Thymus (tissue), 11 donors: Measurements from ENCODE around the gene GSK3B. TPM values are rescaled to one million over a fixed set of nuclear protein-coding genes. Genes with fewer than 3 reads are reported as not detected.

Experiments used
- DNase-seq, 9 donors: peaks; one replicate each; pipeline ENCODE4 v3.0.0-alpha.2; 2013; ENCODE audit warnings: low spot score in 9 of 9, low read depth in 6 of 9, missing footprints in 1 of 9
- H3K27ac ChIP-seq, 2 donors: one replicate each; pipeline ENCODE4 v1.5.1; 2013; ENCODE audit warnings: control low read depth in 1 of 2, low read depth in 1 of 2, low read length in 1 of 2, mild to moderate bottlenecking in 1 of 2, moderate library complexity in 1 of 2
- H3K27me3 ChIP-seq, 2 donors: one replicate each; pipeline ENCODE4 v1.5.1; 2013; ENCODE audit warnings: low read length in 1 of 2; ENCODE audit not compliant: control insufficient read depth in 2 of 2, insufficient read depth in 1 of 2
- H3K36me3 ChIP-seq, 2 donors: one replicate each; pipeline ENCODE4 v1.5.1; 2013; ENCODE audit warnings: low read length in 1 of 2, mild to moderate bottlenecking in 1 of 2, moderate library complexity in 1 of 2; ENCODE audit not compliant: control insufficient read depth in 2 of 2, insufficient read depth in 2 of 2
- H3K4me1 ChIP-seq, 2 donors: one replicate each; pipeline ENCODE4 v1.5.1; 2013; ENCODE audit warnings: low read length in 2 of 2; ENCODE audit not compliant: control insufficient read depth in 2 of 2, insufficient read depth in 2 of 2
- H3K4me3 ChIP-seq, 2 donors: one replicate each; pipeline ENCODE4 v1.5.1; 2013; ENCODE audit warnings: low read length in 2 of 2, control low read depth in 1 of 2, mild to moderate bottlenecking in 1 of 2
- H3K9me3 ChIP-seq, 2 donors: one replicate each; pipeline ENCODE4 v1.5.1; 2013; ENCODE audit warnings: low read length in 1 of 2, mild to moderate bottlenecking in 1 of 2; ENCODE audit not compliant: control insufficient read depth in 2 of 2, insufficient read depth in 1 of 2
- WGBS: extraction: QIAGEN DNeasy Blood & Tissue Kit; methylation state at CpG from one replicate; pipeline ENCODE4 v1.1.7; 2013; 5-methylcytosine and 5-hydroxymethylcytosine counted together
- polyA plus RNA-seq: library from polyadenylated mRNA; stranded (reverse); fragments of 200-250 nt; gene quantifications from one replicate; pipeline ENCODE4 v1.2.3, GENCODE V29; 2013
- total RNA-seq: library from RNA; stranded (reverse); fragments of 120-200 nt; gene quantifications from one replicate; pipeline ENCODE4 v1.2.4, GENCODE V29; 2013
- donor health status: healthy.

The GSK3B gene
- total and polyA plus RNA-seq, 2 donors = 10.9 to 34.0 TPM

DNA sequence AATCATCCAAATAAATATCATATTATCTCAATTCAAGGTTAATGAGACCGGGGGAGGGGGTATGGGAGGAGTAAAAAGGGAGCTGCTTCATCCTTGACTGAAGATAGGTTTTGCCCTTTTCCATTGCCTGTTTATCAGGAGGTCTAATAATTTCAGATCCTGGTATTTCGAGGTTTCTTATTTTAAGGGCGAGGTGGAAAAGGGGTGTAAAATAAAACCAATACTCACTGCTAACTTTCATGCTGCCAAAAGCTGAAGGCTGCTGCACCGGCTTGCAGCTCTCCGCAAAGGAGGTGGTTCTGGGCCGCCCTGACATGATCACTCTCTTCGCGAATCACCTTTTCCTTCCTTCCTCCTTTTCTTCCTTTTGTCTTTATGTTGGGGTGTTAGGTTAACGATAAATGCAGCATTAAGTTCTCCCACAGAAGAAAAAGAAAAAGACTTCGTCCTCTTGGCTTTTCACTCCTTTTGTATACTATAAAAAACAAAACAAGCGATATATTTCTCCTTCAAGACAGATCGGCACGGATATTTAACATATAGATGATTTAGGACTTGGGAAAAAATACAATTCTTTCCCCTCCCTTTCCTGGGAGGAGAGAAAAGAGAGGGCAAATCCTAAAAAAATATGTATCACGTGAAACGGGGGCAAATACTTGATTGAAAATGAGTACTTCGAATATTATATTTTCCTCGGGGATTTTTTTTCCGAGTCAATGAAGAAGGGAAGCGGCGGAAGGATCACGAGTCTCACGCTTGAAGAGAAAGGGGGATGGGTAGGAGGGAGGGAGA is 932 bp downstream of the GSK3B start:
- WGBS = under 1% methylated on average over 22 of the region's 22 CpGs
- Histone ChIP-seq H3K9me3 (no peaks in the 10 kb centered on the region), H3K27me3 (no peaks in the 10 kb centered on the region), H3K27ac (peak overlapping the region; percentile 99), H3K4me1 (peaks cover 13 to 16% of the 10 kb centered on the region in 2 donors), H3K36me3 (no peaks in the 10 kb centered on the region), H3K4me3 (peak overlapping the region; percentile 73 to 87)
- peak in 7 of 9 donors; percentile 24 to 69 (median 33) for DNase-seq

GRCh38 chr3:120092474-120092873 is 1.8 kb downstream of the GSK3B start:
- peak in 1 of 9 donors; percentile 14 for DNase-seq
- Histone ChIP-seq H3K4me1 (peaks cover 13 to 16% of the 10 kb centered on the region in 2 donors), H3K9me3 (no peaks in the 10 kb centered on the region), H3K27ac (no peak overlapping the region), H3K36me3 (no peaks in the 10 kb centered on the region), H3K4me3 (peak overlapping the region; percentile 73 to 87), H3K27me3 (no peaks in the 10 kb centered on the region)
- 0% methylated on average over 1 of the region's 1 CpG for WGBS

GRCh38 chr3:120090422-120090821 is 3.8 kb downstream of the GSK3B start:
- 44% methylated on average over 1 of the region's 1 CpG for WGBS

DNA sequence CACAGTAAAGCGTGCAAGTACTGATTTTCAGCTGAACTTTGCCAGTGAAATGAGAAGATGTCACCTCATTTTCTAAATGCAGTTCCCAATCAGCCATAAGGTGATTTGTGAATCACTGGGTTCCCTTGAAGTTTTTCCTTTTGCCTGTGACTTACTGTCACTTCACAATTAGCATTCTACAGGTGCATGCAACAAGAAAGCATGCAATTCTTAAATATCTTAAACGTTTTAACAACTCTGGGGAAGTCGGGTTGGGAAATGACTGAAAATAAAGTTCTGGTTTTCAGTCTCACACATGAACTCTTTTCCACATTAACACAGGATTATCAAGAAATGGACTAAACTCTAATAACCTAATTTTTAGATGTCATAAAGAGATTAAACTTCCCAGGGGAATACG is 5.2 kb downstream of the GSK3B start:
- peaks cover 0 to 8% of the 10 kb centered on the region in 2 donors for H3K4me1 ChIP-seq
- 80% methylated on average over 4 of the region's 4 CpGs for WGBS
- no peaks in the 10 kb centered on the region for H3K9me3 ChIP-seq
- H3K4me3 ChIP-seq = no peak overlapping the region
- no peak for DNase-seq
- H3K27me3 ChIP-seq = no peaks in the 10 kb centered on the region
- no peaks in the 10 kb centered on the region for H3K36me3 ChIP-seq
- H3K27ac ChIP-seq = no peak overlapping the region

More at GRCh38 chr3:120090422-120090821, 3.8 kb downstream of the GSK3B start:
- Histone ChIP-seq H3K27ac (no peak overlapping the region), H3K4me3 (peak overlapping the region; percentile 33 to 87), H3K9me3 (no peaks in the 10 kb centered on the region), H3K36me3 (no peaks in the 10 kb centered on the region), H3K27me3 (no peaks in the 10 kb centered on the region), H3K4me1 (peaks cover 0 to 8% of the 10 kb centered on the region in 2 donors)
- DNase-seq = no peak

DNA sequence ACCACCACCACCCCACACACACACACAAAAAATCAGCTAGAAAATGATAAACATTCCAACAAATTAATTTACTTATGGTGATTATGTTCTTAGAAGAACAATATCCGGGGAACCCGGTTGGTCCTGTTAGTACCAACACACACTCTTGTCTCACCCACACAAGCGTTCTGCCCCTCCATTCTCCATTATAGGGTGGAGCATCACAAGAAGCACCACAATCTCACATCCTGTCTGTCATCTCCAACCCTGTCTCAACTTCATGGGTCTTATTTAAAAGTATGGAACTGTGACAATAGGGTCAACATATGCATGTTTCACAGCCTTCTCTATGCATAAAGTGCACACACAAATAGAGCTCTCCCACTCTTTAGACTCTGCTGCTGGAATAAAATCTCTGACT is 5.6 kb downstream of the GSK3B start:
- Histone ChIP-seq H3K4me1 (peaks cover 0 to 8% of the 10 kb centered on the region in 2 donors), H3K27me3 (no peaks in the 10 kb centered on the region), H3K27ac (no peak overlapping the region), H3K36me3 (no peaks in the 10 kb centered on the region), H3K4me3 (no peak overlapping the region), H3K9me3 (no peaks in the 10 kb centered on the region)
- 95% methylated on average over 3 of the region's 3 CpGs for WGBS
- DNase-seq = no peak

DNA sequence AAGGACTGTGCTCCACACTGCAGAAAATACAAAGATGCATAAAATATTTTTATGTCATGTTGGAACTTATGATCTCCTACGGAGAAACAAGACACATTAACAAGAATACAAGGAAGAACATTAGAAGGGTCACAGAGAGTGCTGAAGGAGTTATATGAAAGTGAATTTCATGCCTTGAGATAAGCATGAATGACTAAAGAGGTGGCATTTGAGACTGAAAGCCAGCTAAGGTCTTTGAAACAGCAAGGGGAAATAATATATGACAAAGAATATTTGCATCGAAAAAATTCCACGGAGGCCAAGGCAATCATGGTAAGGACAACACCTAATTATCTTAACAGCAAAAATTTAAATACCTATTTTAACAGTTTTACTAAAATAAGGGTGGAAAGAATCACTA is 12.5 kb downstream of the GSK3B start:
- Histone ChIP-seq H3K4me1 (peaks cover 5 to 7% of the 10 kb centered on the region in 2 donors), H3K27me3 (no peaks in the 10 kb centered on the region), H3K36me3 (no peaks in the 10 kb centered on the region), H3K27ac (no peak overlapping the region), H3K9me3 (no peaks in the 10 kb centered on the region), H3K4me3 (no peak overlapping the region)
- no peak for DNase-seq
- 95% methylated on average over 3 of the region's 3 CpGs for WGBS

GRCh38 chr3:120080836-120081235 is 13.4 kb downstream of the GSK3B start:
- H3K4me3 ChIP-seq = no peak overlapping the region
- no peaks in the 10 kb centered on the region for H3K27me3 ChIP-seq
- H3K4me1 ChIP-seq = peaks cover 5 to 7% of the 10 kb centered on the region in 2 donors
- 95% methylated on average over 2 of the region's 2 CpGs for WGBS
- no peak for DNase-seq
- H3K36me3 ChIP-seq = no peaks in the 10 kb centered on the region
- H3K9me3 ChIP-seq = no peaks in the 10 kb centered on the region
- H3K27ac ChIP-seq = no peak overlapping the region

DNA sequence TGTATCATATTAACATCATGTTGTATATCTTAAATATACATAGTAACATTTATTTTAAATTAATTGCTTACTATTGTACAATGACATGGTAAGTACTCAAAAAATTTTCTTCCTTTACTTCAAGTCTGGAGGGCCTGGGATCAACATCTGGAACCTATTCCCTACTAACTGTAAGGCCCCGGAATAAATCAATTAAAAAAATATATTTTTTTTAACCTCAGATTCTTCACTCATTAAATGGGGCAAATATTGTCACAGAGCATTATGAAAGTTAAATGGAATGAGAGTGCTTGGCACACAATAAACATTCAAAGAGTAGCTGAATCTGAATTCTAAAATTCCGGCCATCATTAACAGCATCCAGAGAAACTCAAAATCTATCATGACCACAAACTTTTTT is 16.5 kb downstream of the GSK3B start:
- H3K27me3 ChIP-seq = no peaks in the 10 kb centered on the region
- peaks cover 5 to 7% of the 10 kb centered on the region in 2 donors for H3K4me1 ChIP-seq
- H3K4me3 ChIP-seq = no peak overlapping the region
- peaks cover 0 to 3% of the 10 kb centered on the region in 2 donors for H3K9me3 ChIP-seq
- no peak for DNase-seq
- 98% methylated on average over 2 of the region's 2 CpGs for WGBS
- H3K36me3 ChIP-seq = no peaks in the 10 kb centered on the region
- no peak overlapping the region for H3K27ac ChIP-seq

DNA sequence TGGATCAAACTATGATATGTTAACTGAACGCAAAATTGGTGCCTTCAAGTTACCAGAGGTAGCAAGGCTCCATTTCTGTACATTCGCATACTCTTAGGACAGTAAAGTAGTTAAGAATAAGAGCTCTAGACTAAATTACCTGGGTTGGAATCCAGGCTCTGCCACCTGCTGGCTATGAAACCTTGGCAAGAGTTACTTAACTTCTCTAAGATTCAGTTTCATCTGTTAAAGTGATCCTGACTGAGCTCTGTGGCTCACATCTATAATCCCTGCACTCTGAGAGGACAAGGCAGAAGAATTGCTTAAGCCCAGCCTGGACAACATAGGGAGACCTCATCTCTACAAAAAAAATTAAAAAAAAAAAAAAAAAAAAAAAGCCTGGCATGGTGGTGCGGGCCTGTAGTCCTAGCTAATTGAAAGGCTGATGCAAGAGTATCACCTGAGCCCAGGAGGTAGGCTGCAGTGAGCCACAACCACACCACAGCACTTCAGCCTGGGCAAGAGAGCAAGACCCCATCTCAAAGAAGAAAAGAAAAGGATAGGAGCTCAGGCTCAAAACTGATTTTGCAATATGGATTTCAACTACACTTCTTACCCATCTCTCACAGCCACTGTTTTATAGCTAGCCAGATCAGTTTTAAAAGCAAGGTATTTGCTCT is 21.3 kb downstream of the GSK3B start:
- 97% methylated on average over 3 of the region's 3 CpGs for WGBS
- DNase-seq = no peak
- no peaks in the 10 kb centered on the region for H3K4me1 ChIP-seq
- no peak overlapping the region for H3K4me3 ChIP-seq
- H3K9me3 ChIP-seq = peaks cover 0 to 3% of the 10 kb centered on the region in 2 donors
- no peaks in the 10 kb centered on the region for H3K27me3 ChIP-seq
- H3K27ac ChIP-seq = no peak overlapping the region
- peaks cover 0 to 2% of the 10 kb centered on the region in 2 donors for H3K36me3 ChIP-seq
